Measurements from ENCODE around the gene ASS1. TPM values are rescaled to one million over a fixed set of nuclear protein-coding genes. Genes with fewer than 3 reads are reported as not detected.
"Not testable (repeated sequence)": the region's sequence is repeated elsewhere in the genome, so short reads cannot be mapped to it uniquely, and the experiment has no call there.

Gene ASS1
- 16.7 TPM for total RNA-seq

GRCh38 chr9:130444565-130445221 lies at the start of gene ASS1:
Gene ASS1, plus strand, starts transcription at chr9:130444961. Its CDS starts 7,268 bp downstream, at chr9:130452229.
- DNase-seq (ENCODE audit: low spot score in 2 of 2) (peak; percentile 70 to 84), FAIRE-seq (no peak)

- FAIRE-seq (no peak), DNase-seq (ENCODE audit: low spot score in 2 of 2) (no peak)
These were observed 48.8 kb upstream of the ASS1 start for GRCh38 chr9:130395810-130396435.

DNA sequence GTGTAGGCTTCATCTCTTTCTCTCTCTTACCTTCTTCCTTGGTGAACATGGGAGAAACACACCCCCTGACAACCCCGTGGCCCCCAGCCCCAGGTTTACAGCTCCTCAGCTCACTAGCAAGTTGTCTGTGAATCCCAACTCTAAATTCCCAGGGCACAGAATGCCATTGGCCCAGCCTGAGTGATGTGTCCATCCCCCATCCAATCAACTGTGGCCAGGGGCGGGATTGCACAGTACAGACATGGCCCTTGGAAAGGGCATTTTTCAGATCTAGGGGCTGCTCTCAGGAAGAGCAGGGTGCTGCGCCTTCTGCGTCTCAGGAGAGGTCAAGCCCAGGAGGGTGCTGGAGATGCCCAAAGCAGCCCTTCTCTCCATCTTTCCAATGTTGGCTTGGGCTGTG lies 48.2 kb upstream of the ASS1 start:
- FAIRE-seq (no peak), DNase-seq (ENCODE audit: low spot score in 2 of 2) (no peak)

DNA sequence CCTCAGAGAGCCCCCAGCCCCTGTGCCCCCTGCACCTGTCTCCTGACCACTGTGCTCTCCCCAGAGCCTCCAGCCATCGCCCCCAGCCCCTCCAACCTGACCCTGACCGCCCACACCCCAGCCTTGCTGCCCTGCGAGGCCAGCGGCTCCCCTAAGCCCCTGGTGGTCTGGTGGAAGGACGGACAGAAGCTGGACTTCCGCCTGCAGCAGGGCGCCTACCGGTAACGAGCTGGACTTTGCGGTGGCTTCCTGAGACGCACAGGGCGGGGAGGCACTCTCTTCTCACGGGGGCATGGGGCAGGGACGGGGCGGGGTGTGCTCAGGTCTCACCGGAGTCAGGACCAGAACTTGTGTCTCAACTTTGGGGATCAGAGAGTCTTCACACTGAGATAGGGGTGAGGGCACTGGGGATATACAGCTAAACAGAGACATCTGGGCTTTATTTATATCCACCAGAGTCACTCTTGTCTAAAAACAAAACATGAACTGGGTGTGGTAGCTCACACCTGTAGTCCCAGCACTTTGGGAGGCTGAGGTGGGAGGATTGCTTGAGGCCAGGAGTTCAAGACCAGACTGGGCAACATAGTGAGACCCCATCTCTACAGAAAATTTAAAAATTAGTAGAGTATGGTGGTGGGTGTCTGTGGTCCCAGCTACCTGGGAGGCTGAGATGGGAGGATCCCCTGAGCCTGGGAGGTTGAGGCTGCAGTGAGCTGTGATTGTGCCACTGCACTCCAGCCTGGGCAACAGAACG lies 46.1 kb upstream of the ASS1 start:
- DNase-seq (ENCODE audit: low spot score in 2 of 2): no peak

GRCh38 chr9:130399768-130400167 lies 45.0 kb upstream of the ASS1 start:
- no peak for DNase-seq (ENCODE audit: low spot score in 2 of 2)

More for the DNA sequence above, 46.1 kb upstream of the ASS1 start:
- no peak for FAIRE-seq

DNA sequence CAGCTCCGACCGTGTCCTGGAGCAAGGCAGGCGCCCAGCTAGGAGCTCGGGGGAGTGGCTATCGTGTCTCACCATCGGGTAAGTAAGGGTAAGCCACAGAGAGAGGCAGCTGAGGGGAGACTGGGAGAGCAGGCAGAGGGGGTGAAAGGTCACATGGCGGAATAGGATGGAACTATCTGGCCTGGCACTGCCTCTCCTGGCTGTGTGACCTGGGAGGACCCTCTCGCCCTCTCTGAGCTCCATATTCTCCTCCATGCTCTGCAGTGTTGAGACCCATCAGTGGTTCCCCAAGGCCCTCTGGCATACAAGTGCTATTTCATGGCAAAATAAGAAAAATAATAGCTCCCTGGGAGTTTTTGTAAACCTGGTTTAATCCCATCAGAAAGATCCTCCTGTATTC lies 43.9 kb upstream of the ASS1 start:
- DNase-seq (ENCODE audit: low spot score in 2 of 2): no peak
- FAIRE-seq: no peak

More at GRCh38 chr9:130399768-130400167, 45.0 kb upstream of the ASS1 start:
- no peak for FAIRE-seq

DNA sequence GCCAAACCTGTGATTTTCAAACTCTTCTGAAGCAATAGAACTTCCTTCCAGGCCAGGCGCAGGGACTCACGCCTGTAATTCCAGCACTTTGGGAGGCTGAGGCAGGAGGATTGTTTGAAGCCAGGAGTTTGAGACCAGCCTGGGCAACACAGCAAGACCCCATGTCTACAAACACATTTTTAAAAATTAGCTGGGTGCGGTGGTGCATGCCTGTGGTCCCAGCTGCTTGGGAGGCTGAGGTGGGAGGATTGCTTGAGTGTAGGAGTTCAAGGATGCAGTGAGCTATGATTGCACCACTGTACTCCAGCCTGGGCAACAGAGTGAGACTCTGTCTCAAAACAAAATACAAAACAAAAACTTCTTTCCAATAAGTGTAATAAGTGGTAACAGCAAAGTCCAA lies 43.0 kb upstream of the ASS1 start:
- FAIRE-seq; DNase-seq (ENCODE audit: low spot score in 2 of 2): not testable (repeated sequence)

DNA sequence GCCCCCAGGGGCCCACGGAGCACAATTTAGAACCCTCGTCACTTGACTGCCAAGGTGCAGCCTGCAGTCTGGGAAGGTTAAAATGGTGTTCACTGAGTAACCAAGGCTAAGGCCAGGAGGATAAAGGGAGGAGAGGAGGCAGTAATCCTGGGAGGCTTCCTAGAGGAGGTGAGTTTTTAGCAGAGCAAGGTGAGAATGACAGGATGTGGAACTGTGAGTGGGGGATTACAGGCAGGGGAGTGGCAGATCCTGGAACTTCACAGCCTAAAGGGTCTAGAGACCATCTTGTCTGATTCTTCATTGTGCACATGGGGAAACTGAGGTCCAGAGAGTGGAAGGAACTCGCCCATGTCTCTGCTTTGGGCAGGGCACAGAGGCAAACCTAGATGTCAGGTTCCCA lies 42.5 kb upstream of the ASS1 start:
- DNase-seq (ENCODE audit: low spot score in 2 of 2) (no peak), FAIRE-seq (no peak)

GRCh38 chr9:130402645-130403440 lies 41.9 kb upstream of the ASS1 start:
- no peak for DNase-seq (ENCODE audit: low spot score in 2 of 2)
- no peak for FAIRE-seq

DNA sequence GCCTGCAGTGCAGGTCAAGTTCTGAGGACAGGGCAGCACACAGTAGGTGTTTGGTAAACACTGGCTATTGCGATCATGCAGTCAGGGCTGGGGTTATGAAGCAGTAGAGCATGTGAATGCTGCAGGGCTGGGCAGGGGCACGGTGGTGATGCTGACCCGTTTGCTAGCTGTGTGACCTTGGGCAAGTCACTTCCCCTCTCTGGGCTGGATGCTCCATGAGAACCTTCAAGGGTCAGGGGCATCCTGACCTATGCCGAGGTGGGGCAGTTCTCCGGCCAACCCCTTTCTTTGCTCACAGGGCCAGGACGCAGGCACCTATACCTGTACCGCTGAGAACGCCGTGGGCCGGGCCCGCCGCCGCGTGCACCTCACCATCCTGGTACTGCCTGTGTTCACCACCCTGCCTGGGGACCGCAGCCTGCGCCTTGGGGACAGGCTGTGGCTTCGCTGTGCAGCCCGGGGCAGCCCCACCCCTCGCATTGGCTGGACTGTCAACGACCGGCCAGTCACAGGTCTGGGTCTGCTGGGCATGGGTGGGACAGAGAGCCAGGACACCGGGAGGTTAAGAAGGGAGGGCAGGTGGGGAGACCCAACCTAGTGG lies 39.0 kb upstream of the ASS1 start:
- no peak for DNase-seq (ENCODE audit: low spot score in 2 of 2)
- FAIRE-seq: no peak

DNA sequence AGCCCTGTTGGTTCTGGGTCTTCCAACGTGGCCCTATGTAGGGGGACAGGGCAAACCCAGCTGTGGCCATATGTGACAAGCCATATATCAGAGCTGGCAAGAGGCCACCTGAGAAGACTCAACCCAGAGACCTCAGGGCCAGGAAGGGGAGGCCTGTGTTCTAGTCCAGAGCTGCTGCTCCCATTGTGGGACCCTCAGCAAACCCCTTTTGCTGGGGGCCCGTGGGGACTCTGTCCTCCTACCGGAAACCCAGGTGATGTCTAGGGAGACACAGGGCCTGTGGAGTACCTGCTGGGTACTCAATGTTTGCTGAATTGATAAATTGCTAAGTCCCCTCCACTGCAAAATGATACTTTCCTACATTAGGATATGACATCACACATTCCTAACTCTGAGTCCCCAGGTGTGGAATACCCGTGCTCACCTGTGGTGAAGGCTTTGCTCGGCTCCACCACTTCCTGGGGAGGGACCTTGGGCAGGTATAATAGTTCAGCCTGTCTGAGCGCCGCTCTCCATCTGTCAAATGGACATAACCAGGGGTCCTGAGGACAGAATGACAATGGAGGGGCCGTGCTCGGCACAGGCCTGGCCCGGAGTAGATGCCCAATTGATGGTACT lies 38.4 kb upstream of the ASS1 start:
- DNase-seq (ENCODE audit: low spot score in 2 of 2): no peak
- FAIRE-seq: no peak

GRCh38 chr9:130407916-130408663 lies 36.7 kb upstream of the ASS1 start:
- DNase-seq (ENCODE audit: low spot score in 2 of 2) (no peak), FAIRE-seq (no peak)

DNA sequence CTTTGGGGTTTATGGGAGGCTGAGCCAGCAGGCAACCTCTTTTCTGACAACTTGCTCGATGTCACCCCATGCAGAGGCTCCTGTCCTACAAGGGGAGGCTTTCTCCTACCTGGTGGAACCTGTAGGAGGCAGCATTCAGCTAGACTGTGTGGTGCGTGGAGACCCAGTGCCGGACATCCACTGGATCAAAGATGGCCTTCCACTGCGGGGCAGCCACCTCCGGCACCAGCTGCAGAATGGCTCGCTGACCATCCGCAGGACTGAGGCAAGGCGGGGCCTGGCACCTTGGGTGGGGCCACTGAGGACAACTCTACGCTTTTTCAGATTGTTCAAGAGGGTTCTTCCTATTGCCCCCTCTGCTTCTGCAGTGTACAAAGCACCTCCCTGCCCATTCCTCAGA lies 36.1 kb upstream of the ASS1 start:
- FAIRE-seq (no peak), DNase-seq (ENCODE audit: low spot score in 2 of 2) (no peak)

GRCh38 chr9:130409246-130409645 lies 35.5 kb upstream of the ASS1 start:
- DNase-seq (ENCODE audit: low spot score in 2 of 2) (no peak), FAIRE-seq (no peak)

- FAIRE-seq: no peak
- DNase-seq (ENCODE audit: low spot score in 2 of 2): no peak
These were observed 34.3 kb upstream of the ASS1 start for GRCh38 chr9:130410443-130410842.

DNA sequence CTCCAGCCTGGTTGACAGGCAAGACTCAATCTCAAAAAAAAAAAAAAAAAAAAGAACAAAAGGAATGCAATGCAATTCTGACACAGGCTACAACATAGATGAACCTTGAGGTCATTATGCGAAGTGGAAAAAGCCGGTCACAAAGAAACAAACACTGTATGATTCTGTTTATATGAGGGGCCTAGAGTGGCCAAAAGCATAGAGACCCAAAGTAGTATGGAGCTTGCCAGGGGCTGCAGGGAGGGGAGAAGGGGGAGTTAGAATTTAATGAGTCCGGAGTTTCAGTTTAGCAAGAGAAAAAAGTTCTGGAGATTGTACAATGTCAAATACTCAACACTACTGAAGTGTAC lies 33.2 kb upstream of the ASS1 start:
- FAIRE-seq: no peak
- DNase-seq (ENCODE audit: low spot score in 2 of 2): no peak

DNA sequence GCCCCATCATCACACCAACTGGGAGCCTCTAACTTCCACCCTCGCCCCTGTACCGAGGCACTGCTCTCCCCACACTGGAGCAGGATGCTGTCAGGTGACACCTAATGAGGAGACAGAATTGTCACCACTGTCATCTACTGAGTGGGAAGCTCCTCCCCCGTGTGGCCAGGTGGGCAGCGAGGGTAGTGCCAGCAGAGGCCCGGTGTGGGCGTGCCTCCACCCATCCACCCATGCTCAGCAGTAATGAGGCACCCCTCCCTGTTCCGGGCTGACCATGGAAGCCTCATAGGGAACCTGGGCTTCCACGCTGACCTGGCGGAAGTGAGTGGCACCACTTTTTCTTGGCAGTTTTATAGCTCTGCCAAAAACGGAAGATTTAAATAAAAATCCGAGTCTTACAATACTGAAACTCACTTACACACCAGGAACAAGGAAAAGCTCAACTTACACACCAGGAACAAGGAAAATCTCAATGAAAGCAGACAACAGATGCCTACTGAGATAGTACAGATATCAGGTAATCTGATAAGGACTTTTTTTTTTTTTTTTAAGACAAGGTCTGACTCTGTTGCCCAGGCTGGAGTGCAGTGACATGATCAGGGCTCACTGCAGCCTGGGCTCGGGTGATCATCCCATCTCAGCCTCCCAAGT lies 30.6 kb upstream of the ASS1 start:
- FAIRE-seq: no peak
- no peak for DNase-seq (ENCODE audit: low spot score in 2 of 2)

DNA sequence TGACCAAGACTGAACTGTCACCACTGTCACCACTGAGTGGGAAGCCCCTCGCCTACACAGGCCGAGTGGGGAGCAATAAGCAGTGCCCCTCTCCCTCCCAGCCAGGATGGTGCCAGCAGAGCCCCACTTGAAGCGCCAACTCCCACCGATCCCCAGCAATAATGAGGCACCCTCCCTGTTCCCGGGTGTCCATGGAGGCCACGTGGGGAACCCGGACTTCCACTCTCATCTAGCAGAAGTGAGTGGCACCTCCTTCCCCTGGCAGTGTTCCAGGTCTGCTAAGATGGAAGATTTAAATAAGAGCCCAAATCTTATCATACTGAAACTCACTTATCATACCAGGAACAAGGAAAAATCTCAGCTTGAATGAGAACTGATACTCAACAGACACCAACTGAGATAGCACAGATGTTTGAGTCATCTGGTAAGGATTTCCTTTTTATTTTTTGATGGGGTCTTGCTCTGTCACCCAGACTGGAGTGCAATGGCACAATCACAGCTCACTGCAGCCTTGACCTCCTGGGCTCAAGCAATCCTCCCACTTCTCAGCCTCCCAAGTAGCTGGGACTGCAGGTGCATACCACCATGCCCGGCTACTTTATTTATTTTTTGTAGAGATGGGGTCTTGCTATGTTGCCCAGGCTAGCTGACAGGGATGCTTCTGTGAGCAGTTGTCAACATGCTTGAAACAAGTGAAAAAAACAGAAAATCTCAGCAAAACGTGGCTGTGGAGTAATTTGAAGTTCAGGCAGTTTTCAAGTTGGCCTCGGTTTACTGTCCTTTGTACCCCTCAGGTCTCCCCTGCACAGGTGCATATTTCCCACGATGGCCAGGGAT lies 29.6 kb upstream of the ASS1 start:
- DNase-seq (ENCODE audit: low spot score in 2 of 2) (no peak), FAIRE-seq (no peak)

Measured in frontal cortex (tissue), 4 donors.